Limb (tissue), 2 donors: Measurements from ENCODE around the gene SLC17A7.
"Not testable (repeated sequence)": the region's sequence is repeated elsewhere in the genome, so short reads cannot be mapped to it uniquely, and the experiment has no call there.

Experiments
- DNase-seq, 2 donors: peaks; one replicate each; pipeline ENCODE4 v3.0.0-alpha.2; 2016; ENCODE audit errors: extremely low spot score in 2 of 2

SLC17A7 gene

DNA sequence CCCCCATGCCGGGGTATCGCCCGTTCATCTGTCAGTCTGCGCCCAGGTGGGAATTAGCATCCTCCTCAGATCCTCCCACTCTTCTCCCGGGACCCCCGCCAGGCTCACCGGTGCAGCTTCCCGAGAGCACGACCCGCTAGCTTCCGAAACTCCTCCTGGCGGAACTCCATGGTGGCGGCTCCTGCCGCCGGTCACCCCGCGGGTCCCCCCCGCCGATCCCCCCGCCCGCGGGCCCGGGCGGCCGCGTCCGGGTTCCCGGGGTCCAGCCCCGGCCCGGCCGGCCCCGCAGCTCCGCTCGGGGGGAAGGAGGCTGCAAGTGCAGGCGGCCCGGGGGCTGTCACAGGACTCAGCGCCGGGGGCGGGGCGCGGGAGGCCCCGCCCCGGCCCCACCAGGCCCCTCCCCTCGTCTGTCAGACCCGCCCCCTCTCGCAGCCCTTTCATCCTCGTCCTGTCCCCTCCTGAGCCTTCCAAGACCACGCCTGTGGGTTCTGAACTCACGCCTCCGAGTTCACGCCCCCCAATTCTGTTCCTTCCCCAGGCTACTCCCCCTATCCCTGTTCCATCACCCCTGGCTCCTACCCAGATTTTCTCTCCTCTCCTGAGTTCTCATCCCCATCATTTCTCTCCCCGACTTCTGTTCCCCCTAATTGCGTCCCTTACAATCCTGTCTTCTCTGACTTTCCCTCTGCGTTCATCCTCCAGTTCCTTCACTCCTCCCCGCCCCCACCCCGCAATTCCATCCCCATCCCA lies at the start of gene SLC17A7:
TSS of gene SLC17A7 (minus strand) at position 318 of the 750 bp plus-strand sequence. CDS start at position 170, 148 bp downstream.
- peak in 1 of 2 donors; percentile 64 for DNase-seq

- DNase-seq: no peak
These were observed 49.1 kb upstream of the SLC17A7 start for GRCh38 chr19:49490287-49491029.

DNA sequence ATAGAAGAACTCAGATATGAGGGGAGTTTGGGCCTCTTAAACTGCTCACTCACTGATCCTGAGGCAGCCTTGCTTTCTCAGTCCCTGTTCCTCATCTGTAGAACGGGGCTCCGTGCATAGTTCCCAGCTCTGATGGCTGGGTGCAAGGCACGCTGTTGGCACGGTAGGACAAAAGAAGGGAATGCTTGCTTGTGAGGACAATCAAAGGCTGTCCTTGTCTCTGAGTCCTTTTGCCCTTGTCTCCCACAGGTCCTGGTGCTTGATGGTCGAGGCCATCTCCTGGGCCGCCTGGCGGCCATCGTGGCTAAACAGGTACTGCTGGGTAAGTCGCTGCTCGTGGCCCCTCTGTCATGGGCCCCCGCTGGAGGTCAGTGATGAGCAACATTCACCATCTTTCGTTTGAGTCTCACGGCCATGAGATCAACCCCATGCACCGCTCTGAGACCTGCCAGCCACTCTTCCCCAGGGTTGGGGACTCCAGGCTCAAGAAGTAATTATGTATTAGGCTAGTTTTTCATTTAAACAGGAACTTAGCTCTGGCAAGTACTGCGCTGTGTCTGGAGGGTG lies 48.4 kb upstream of the SLC17A7 start:
- no peak for DNase-seq

- no peak for DNase-seq
These were observed 47.7 kb upstream of the SLC17A7 start for GRCh38 chr19:49488863-49489537.

DNA sequence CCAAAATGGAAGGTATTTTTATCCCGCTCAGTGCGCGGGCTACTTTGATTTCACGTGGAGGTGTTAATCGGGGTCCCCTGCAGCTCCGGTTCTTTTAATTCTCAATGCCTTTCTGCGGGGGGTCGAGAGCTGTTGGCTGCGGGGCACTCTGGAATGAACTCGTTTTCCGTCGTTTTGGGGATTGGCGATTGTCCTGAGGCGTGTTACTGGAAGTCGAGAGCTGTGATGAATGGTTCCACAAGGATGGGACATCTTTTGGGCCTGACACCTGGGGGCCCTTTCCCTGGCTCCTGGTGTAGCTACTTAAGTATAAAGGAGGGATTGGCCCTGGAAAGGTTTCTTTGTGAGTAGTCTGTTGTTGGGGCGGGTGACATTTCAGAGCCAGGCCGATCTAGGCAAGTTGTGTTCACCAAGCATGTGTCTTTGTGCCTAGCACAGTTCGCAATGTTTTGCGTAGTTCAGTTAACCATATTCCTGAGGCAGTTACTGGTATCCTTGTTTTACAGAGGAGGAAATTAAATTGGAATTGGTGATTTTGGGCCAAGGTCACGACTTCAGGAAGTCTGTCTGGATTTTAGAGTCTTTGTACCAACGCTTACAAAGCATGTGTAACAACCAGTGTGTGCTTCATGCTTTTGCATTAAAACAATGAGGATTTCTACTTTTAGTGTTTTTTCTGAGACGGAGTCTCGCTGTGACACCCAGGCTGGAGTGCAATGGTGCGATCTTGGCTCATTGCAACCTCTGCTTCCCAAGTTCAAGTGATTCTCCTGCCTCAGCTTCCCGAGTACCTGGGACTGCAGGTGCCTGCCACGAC lies 46.9 kb upstream of the SLC17A7 start:
- no peak for DNase-seq

- peak; percentile 99 to 100 for DNase-seq
These were observed 46.1 kb upstream of the SLC17A7 start, which contains the start of gene RPL13A for GRCh38 chr19:49487277-49488045. Gene RPL13A, plus strand, starts transcription at chr19:49487608. Its CDS starts 22 bp downstream, at chr19:49487630.

- no peak for DNase-seq
These were observed 45.5 kb upstream of the SLC17A7 start for GRCh38 chr19:49486710-49487276.

GRCh38 chr19:49486232-49486631 lies 44.9 kb upstream of the SLC17A7 start:
- no peak for DNase-seq

DNA sequence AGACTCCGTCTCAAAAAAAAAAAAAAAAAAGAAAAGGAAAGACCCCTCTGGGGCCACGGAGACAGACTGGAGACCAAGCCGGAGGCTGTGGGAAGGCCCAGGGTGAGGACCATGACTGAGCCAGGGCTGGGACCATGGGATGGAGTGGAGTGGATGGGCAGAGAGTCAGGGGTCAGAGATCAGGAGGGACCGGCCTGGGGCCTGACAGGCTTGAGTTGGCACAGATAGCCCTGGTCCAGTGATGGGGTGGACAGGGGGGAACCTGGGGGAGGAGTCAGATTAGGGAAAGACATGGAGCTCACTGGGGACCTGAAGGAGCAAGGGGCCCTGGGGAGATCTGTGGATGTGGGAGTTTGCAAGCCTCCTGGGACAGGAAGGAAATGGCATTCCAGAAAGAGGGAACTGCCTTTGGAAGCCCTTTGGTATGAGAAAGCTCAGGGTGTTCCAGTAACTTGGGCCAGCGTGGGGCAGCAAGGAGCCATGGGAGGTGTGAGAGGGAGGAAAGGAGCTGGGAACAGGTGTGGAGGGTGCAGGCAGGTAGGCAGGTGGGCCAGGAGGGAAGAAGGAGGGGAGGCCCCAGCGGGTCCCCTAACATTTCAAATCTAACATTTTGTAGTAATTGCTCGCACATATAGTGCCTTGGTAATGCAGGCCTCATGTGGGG lies 39.8 kb upstream of the SLC17A7 start:
- DNase-seq: no peak

GRCh38 chr19:49479975-49480628 lies 38.8 kb upstream of the SLC17A7 start:
- no peak for DNase-seq

GRCh38 chr19:49475995-49476880 lies 34.9 kb upstream of the SLC17A7 start:
- peak; percentile 16 to 77 for DNase-seq

DNA sequence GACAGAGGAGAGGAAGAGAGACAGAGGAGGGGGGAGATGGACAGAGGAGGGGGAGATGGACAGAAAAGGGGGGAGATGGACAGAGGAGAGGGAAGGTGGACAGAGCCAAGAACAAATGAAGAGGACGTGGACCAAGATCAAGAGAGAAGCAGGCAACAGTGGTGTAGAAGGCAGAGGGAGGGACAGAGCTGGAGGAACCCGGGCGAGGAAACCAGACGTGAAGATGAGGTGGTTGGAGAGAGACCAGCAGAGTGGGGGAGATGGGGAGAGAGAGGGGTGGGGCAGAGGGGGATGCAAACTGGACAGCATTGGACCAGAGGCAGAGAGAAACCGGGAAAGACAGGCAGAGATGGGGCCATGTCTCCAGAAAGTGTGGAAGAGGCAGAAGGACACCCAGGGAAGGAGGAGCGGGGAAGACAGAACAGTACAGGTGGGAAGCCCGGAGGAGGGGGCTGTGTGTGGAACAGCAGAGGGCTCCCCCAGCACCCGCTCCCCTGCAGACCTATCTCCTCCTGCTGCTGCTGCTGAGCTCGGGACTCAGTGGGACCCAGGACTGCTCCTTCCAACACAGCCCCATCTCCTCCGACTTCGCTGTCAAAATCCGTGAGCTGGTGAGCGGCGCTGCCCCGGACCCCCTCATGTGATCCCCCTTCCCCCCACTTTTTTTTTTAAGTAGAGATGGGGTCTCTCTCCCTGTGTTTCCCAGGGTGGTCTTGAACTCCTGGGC lies 34.0 kb upstream of the SLC17A7 start:
- DNase-seq: no peak

DNA sequence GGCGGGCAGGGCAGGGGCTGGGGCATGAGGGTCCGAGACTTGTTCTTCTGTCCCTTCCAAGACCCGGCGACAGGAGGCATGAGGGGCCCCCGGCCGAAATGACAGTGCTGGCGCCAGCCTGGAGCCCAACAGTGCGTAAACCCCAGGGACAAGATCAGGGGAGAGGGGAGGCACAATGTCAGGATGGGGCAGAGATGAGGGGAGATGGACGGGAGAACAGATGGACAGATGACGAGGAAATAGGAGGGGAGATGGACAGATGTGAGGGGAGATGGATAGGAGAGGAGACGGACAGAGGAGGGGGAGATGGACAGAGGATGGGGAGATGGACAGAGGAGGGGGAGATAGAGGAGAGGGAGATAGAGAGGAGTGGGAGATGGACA lies 33.2 kb upstream of the SLC17A7 start:
- DNase-seq: no peak

GRCh38 chr19:49473868-49474541 lies 32.7 kb upstream of the SLC17A7 start, which contains the start of gene FLT3LG:
Gene FLT3LG, plus strand, starts transcription at chr19:49474215. Its CDS starts 425 bp downstream, at chr19:49474640.
- peak in 1 of 2 donors; percentile 80 for DNase-seq

DNA sequence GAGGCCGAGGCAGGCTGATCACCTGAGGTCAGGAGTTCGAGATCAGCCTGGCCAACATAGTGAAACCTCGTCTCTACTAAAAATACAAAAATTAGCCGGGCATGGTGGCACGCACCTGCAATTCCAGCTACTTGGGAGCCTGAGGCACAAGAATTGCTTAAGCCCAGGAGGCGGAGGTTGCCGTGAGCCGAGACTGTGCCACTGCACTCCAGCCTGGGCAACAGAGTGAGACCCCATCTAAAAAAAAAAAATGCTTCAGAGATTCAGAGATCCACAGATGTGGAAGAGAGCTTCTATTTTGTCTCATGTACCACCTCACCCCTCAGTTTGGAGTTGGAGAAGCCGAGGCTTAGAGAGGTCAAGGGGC lies 32.2 kb upstream of the SLC17A7 start:
- DNase-seq: not testable (repeated sequence)

GRCh38 chr19:49472936-49473335 lies 31.6 kb upstream of the SLC17A7 start:
- DNase-seq: no peak
